NB4 (cell line): ENCODE results near the gene NRSN1.

Experiments
- POLR2A ChIP-seq: IDR thresholded peaks from 2 replicates; pipeline ENCODE4 v1.6.1; 2011; ENCODE audit warnings: mild to moderate bottlenecking; ENCODE audit not compliant: insufficient read length; ENCODE audit errors: extremely low read depth
- TF ChIP-seq, protein P1 (sequence below): IDR thresholded peaks from one replicate; pipeline ENCODE4 v1.5.1; 2012; ENCODE audit warnings: low read depth, low read length
- TF ChIP-seq, protein P2 (sequence below): IDR thresholded peaks from 2 replicates; pipeline ENCODE4 v1.6.1; 2011; ENCODE audit warnings: low read depth, low read length

DNA sequence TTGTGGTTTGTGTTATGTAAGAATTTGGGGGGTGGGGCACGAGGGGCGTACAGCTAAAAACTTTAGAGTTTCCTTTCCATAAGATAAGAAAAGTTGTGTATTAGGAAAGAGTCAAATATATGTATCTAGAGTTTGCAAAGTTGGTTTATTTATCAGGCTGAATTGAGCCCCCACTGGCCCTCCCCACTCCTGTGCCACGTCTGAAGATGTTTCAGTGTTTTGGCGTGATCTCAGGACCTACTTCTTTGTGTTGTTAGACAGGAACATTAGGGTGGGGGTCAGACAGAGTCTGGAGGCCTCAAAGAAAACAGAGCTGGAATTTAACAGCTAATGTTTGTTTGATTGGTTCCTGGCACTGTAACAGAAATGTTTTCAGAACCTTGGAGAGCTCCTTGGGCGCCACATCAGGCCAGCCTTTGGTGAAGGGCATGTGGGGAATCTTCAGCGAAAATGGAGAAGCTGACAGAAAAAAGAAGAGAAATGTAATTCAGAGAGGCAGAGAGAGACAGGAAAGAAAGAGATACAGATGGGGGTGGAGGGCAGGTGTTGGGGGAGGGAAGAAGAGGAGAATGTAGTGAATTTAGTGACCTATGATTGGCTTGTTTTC lies 674 bp downstream of the NRSN1 start:
- TF ChIP-seq, protein P1, sequence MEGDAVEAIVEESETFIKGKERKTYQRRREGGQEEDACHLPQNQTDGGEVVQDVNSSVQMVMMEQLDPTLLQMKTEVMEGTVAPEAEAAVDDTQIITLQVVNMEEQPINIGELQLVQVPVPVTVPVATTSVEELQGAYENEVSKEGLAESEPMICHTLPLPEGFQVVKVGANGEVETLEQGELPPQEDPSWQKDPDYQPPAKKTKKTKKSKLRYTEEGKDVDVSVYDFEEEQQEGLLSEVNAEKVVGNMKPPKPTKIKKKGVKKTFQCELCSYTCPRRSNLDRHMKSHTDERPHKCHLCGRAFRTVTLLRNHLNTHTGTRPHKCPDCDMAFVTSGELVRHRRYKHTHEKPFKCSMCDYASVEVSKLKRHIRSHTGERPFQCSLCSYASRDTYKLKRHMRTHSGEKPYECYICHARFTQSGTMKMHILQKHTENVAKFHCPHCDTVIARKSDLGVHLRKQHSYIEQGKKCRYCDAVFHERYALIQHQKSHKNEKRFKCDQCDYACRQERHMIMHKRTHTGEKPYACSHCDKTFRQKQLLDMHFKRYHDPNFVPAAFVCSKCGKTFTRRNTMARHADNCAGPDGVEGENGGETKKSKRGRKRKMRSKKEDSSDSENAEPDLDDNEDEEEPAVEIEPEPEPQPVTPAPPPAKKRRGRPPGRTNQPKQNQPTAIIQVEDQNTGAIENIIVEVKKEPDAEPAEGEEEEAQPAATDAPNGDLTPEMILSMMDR: no peak
- no peak for TF ChIP-seq POLR2A
- TF ChIP-seq, protein P2, sequence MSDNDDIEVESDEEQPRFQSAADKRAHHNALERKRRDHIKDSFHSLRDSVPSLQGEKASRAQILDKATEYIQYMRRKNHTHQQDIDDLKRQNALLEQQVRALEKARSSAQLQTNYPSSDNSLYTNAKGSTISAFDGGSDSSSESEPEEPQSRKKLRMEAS: no peak
